ENCODE results near the gene ISLR. TPM values are rescaled to one million over a fixed set of nuclear protein-coding genes. Genes with fewer than 3 reads are reported as not detected.

Gene ISLR
- total and polyA plus RNA-seq, 2 of the 4 experiments (the other 2 are of a cell fraction) = under 0.01 to 0.79 TPM

DNA sequence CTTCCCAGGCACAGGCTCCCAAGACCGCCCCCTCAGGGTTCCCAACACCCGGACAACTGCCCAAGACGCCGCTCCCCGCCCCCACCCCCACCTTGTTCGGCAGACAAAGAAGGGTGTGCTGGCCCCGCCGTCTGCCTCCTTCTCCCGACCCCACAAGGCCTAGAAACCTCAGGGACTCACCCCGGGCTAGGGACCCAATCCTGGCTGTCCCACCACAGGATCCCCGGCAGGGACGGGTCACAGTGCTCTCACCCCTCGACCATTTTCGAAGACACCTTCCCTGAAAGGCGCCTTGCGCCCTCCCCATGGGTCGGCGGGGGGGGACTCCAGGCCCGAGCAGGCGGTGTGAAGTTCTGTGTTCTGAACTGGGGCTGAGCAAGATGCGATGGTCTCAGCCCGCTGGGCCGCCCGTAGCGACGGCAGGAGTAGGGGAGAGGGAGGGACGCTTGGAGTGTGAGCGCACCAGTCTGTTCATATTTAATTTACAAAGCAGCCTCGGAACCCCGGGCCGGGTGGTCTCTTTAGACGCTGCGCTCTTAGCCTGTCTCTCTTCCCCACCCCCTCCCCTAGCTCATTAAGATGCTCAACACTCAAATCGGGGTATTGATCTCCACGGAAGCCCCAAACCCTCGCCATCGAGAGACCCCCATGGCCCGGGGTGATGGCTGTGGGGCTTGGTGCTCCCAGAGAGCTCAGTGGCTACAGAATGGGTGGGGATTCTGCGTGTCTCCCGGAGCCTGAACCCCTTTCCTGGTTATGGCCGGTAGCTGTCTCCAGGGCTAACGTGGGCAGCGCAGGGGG lies 44.5 kb upstream of the ISLR start:
- Histone ChIP-seq H2BK120ac (ENCODE audit: low read depth, low read length) (no peak overlapping the region), H3K4me1 (ENCODE audit: control insufficient read depth, insufficient read depth, low read length) (no peaks in the 10 kb centered on the region; the same call in 1 of the 2 replicates), H2AK9ac (replicated peaks; ENCODE audit: low read depth, low read length, poor library complexity) (peak overlapping the region; percentile 12), H4K8ac (ENCODE audit: low read depth in 2 of 2, low read length in 2 of 2) (no peak overlapping the region), H3K27me3 (ENCODE audit: control insufficient read depth, insufficient read depth, low read length) (peaks cover 89% of the 10 kb centered on the region), H4K5ac (ENCODE audit: low read depth, low read length) (no peak overlapping the region), H3K56ac (ENCODE audit: extremely low read depth, insufficient read depth, low read length) (no peak overlapping the region), H3K79me1 (ENCODE audit: low read depth in 1 of 2, low read length in 2 of 2) (no peaks in the 10 kb centered on the region), H3K27ac (ENCODE audit: insufficient read depth, low read length) (no peak overlapping the region), H3K4me2 (ENCODE audit: low read depth, low read length) (no peak overlapping the region), H3K4me3 (ENCODE audit: insufficient read depth, low read depth, low read length) (no peak overlapping the region), H2BK15ac (ENCODE audit: low read depth, low read length) (no peak overlapping the region), H2AK5ac (ENCODE audit: low read depth, low read length) (no peak overlapping the region), H3K14ac (replicated peaks; ENCODE audit: low read depth, low read length) (no peak overlapping the region), H3K9me3 (ENCODE audit: control insufficient read depth, insufficient read depth, low read length) (peaks cover 8% of the 10 kb centered on the region), H3K23ac (ENCODE audit: low read depth, low read length) (no peak overlapping the region), H3K9me1 (ENCODE audit: insufficient read depth, low read length) (0 out of 2 replicates have a peak, but pooled peaks cover 2% of the 10 kb centered on the region), H3K9ac (ENCODE audit: low read depth, low read length) (no peak overlapping the region), H3K36me3 (ENCODE audit: control insufficient read depth, insufficient read depth, low read length) (no peaks in the 10 kb centered on the region), H3K18ac (ENCODE audit: low read depth, low read length) (no peak overlapping the region), H2BK5ac (ENCODE audit: low read depth, low read length, poor library complexity, severe bottlenecking) (no peak overlapping the region), H4K91ac (ENCODE audit: insufficient read depth, low read depth, low read length) (no peak overlapping the region), H2BK20ac (ENCODE audit: low read depth, low read length) (no peak overlapping the region), H2AFZ (replicated peaks; ENCODE audit: low read length, poor library complexity) (peak overlapping the region; percentile 10), H4K20me1 (ENCODE audit: insufficient read depth, low read length) (peaks cover 14% of the 10 kb centered on the region; the same call in 1 of the 2 replicates), H3K4ac (ENCODE audit: low read depth, low read length) (no peak overlapping the region)
- dilution Hi-C loops (cut with HindIII; ENCODE audit: low sequenced_read_pairs, unreplicated experiment) (no loop called here), intact Hi-C loops (cut with micrococcal nuclease) (no loop called here), in situ Hi-C loops (cut with MboI; ENCODE audit: low sequenced_read_pairs) (loop anchor here (5.0 kb wide), 2 partner anchors 72 to 178 kb away; no protein-coding TSS in a partner anchor)
- BruUV-seq (replicated peaks) = no TSS peak
- POLR2A ChIA-PET (ENCODE audit: unreplicated experiment) = no interaction called here
- TF ChIP-seq MXI1 (IDR thresholded peaks at IDR 0.05; ENCODE audit: borderline replicate concordance, low read depth, low read length) (no peak), FOS (IDR thresholded peaks at IDR 0.05; ENCODE audit: low read depth, low read length) (no peak), USF2 (IDR thresholded peaks at IDR 0.05; ENCODE audit: low read depth, low read length) (no peak), ELK1 (IDR thresholded peaks at IDR 0.05; ENCODE audit: borderline replicate concordance, low read depth, low read length) (no peak)
- DNase-seq = no peak
- CTCF ChIA-PET = interaction anchor here (0.6 to 1.7 kb wide), 4 partner anchors 101 to 192 kb away, joined by 3 to 8 read pairs (median 5); no protein-coding TSS in a partner anchor
- 4% methylated on average over 10 of the region's 43 CpGs; no CpG with 5 or more reads in 1 of the 2 experiments for WGBS, 2 experiments (ENCODE audit: extremely low coverage in 2 of 2, insufficient read length in 1 of 2)
- no peak for ATAC-seq (ENCODE audit: low read depth)
